Jurkat, Clone E6-1 (cell line): ENCODE results near the gene APOE.
A peak's percentile ranks its signal among the peaks of the same experiment; 100 is the strongest.

Experiments
- DNase-seq: peaks from one replicate; pipeline ENCODE4 v3.0.0-alpha.2; 2011; ENCODE audit warnings: low read depth, low spot score
- H3K4me3 ChIP-seq: 2 replicates; pipeline ENCODE4 v1.5.1; 2011; ENCODE audit warnings: mild to moderate bottlenecking, low read length, control low read depth, moderate library complexity

The APOE gene

DNA sequence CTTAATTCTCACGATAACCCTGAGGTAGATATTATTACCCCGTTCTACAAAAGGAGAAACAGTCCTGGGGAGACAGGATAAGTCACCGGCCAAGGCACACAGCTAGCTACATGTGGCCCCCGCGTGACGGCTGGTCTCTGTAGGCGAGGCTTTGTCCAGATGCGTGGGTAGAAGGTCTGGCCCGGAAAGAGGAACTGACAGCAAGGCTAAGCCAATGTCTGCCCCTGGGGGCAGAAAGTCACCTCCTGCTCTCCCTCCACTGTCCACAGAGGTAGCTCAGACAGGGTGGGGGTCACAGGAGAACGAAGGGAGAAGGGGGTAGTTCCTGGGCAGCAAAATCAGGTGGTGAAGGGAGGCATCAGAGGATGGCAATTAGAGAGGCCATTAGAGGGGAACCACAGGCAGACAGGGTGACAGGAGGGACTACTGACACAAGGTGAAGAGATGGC lies 38.2 kb downstream of the APOE start:
- no peak for DNase-seq
- no peak overlapping the region for H3K4me3 ChIP-seq

GRCh38 chr19:44947041-44947581 lies 41.5 kb downstream of the APOE start:
- DNase-seq: no peak
- no peak overlapping the region for H3K4me3 ChIP-seq

GRCh38 chr19:44948237-44948636 lies 42.6 kb downstream of the APOE start:
- DNase-seq: no peak
- H3K4me3 ChIP-seq: no peak overlapping the region

GRCh38 chr19:44948763-44949374 lies 43.3 kb downstream of the APOE start:
- no peak for DNase-seq

DNA sequence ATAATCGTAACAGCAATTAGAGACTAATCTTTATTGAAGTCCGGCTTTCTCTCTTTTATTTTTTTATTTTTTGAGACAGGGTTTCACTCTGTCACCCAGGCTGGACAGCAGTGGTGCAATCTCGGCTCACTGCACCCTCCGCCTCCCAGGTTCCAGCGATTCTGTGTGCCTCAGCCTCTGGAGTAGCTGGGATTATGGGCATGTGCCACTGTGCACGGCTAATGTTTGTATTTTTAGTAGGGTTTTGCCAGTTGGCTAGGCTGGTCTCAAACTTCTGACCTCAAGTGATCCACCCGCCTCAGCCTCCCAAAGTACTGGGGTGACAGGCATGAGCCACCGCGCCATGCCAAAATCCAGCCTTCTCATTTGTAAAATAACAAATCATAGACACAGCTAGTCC lies 44.0 kb downstream of the APOE start:
- H3K4me3 ChIP-seq: no peak overlapping the region
- no peak for DNase-seq

More at GRCh38 chr19:44948763-44949374, 43.3 kb downstream of the APOE start:
- no peak overlapping the region for H3K4me3 ChIP-seq

DNA sequence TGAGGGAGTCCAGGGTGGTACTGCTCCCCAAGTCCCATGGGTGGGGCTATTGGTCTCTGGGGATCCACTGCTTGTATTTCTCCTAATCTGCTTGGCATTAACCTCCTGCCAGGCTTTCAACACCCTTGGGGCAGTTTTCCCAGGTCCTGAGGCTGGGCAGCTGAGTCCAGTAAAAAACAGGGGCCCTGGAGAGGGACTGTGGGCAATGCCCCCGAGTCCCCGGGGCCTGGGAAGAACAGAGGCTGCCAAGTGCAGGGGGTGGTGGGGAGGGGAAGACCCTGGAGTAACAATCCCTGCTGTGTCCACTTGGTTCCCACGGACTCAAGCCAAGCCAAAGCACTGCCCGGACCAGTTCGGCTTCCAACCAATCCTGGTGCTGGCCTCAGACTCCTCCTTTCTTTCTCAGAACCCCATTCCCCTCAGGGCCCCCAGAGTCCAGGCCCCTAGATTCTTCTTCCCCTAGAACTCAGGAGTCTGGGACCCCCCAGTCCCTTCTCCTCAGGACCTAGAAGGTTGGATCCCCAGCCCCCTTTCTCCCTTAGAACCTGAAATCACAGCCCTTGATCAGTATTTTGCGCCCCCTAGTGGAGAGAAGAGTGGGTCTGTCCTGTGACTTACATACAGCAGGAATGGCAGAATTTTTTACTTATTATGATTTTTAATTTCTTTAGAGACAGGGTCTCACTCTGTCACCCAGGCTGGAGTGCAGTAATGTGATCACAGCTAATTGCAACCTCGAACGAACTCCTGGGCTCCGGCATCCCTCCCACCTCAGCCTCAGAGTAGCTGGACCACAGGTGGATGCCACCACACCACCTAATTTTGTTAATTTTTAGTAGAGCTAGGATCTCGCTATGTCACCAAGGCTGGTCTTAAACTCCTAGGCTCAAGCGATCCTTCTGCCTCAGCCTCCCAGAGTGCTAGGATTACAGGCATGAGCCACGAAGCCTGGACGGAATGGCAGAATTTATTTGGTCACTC lies 45.9 kb downstream of the APOE start:
- peak; percentile 70 for DNase-seq
- H3K4me3 ChIP-seq: no peak overlapping the region

DNA sequence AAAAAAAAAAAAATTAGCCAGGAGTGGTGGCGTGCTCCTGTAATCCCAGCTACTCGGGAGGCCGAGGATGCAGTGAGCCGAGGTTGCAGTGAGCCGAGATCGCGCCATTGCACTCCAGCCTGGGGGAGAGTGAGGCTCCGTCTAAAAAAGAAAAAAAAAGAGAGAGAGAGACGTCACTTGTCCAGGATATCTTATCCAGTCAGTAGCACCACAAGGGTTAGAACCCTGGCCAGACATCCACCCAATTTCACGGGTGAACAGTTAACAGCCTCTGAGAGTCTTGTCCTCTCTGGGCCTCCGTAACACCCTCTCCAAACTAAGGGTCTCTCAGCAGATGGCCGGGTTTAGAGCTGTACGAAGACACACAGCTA lies 48.7 kb downstream of the APOE start:
- H3K4me3 ChIP-seq: peak overlapping the region; percentile 97
- DNase-seq: no peak

GRCh38 chr19:44954649-44955504 lies 49.3 kb downstream of the APOE start, which contains the start of gene CLPTM1:
Gene CLPTM1, plus strand, starts transcription at chr19:44955380. Its CDS starts 16 bp downstream, at chr19:44955396.
- peak within 1 kb of the TSS; percentile 97 for H3K4me3 ChIP-seq
- peak; percentile 94 for DNase-seq

- H3K4me3 ChIP-seq: peak overlapping the region; percentile 97
- no peak for DNase-seq
Observed at GRCh38 chr19:44955505-44956439, 50.2 kb downstream of the APOE start.

GRCh38 chr19:44957526-44957925 lies 51.9 kb downstream of the APOE start:
- no peak for DNase-seq
- no peak overlapping the region for H3K4me3 ChIP-seq

DNA sequence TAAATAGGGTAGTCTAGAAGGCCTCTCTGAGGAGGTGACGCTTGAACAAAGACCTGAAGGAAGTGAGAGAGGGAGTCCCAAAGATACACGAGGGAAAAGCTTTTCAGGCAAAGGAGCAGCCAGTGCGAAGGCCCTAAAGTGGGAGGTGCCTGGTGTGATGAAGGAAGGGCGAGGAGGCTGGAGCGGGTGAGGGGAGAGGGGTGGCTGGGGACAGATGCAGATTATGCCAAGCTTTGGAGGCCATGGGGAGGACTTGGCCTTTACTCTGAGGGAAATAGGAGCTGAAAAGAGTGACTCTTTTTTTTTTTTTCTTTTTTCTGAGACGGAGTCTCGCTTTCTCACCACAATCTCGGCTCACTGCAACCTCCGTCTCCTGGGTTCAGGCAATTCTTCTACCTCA lies 52.5 kb downstream of the APOE start:
- no peak for DNase-seq
- no peak overlapping the region for H3K4me3 ChIP-seq
